OCI-LY1 (cell line): Measurements from ENCODE around the gene ZNF862.

Experiments
- H2AFZ ChIP-seq: fragments of 200-600 bp; sonication (generic), shearing (Covaris generic); 2 replicates; pipeline ENCODE4 v1.6.0; 2014; ENCODE audit warnings: antibody characterized with exemption, mild to moderate bottlenecking, low read length
- H3F3A ChIP-seq: fragments of 200-600 bp; sonication (generic), shearing (Covaris generic); 2 replicates; pipeline ENCODE4 v1.6.0; 2014; ENCODE audit warnings: mild to moderate bottlenecking, antibody characterized with exemption, low read length, moderate library complexity; ENCODE audit not compliant: insufficient read depth
- H3K27ac ChIP-seq: fragments of 200-600 bp; sonication (generic); 2 replicates; pipeline ENCODE4 v1.5.1; 2014; ENCODE audit warnings: low read length, mixed run types, mild to moderate bottlenecking, low read depth; ENCODE audit not compliant: poor library complexity, severe bottlenecking
- H3K27me3 ChIP-seq: fragments of 200-600 bp; sonication (generic); 2 replicates; pipeline ENCODE4 v1.6.0; 2014; ENCODE audit warnings: antibody characterized with exemption, mild to moderate bottlenecking, low read length, moderate library complexity; ENCODE audit not compliant: insufficient read depth
- H3K36me3 ChIP-seq: fragments of 200-600 bp; sonication (generic); 2 replicates; pipeline ENCODE4 v1.6.1; 2014; ENCODE audit warnings: mild to moderate bottlenecking, antibody characterized with exemption, low read length, moderate library complexity, mixed read lengths; ENCODE audit not compliant: insufficient read depth
- H3K4me1 ChIP-seq: fragments of 200-600 bp; sonication (generic); 2 replicates; pipeline ENCODE4 v1.5.1; 2014; ENCODE audit warnings: mild to moderate bottlenecking, low read length, moderate library complexity; ENCODE audit not compliant: insufficient read depth, severe bottlenecking
- H3K4me2 ChIP-seq: fragments of 200-600 bp; sonication (generic), shearing (Covaris generic); 2 replicates; pipeline ENCODE4 v1.6.1; 2014; ENCODE audit warnings: low read length
- H3K4me3 ChIP-seq: fragments of 200-600 bp; sonication (generic); 2 replicates; pipeline ENCODE4 v1.5.1; 2014; ENCODE audit warnings: low read length, low read depth, mild to moderate bottlenecking, mixed read lengths; ENCODE audit not compliant: poor library complexity, severe bottlenecking
- H3K79me2 ChIP-seq: fragments of 200-600 bp; shearing (Covaris generic); 2 replicates; pipeline ENCODE4 v1.6.1; 2016; ENCODE audit warnings: mixed run types, low read length, mixed read lengths; ENCODE audit not compliant: insufficient read depth
- H3K9ac ChIP-seq: fragments of 200-600 bp; sonication (generic), shearing (Covaris generic); 2 replicates; pipeline ENCODE4 v1.6.1; 2014; ENCODE audit warnings: mild to moderate bottlenecking, low read length, mixed read lengths
- H3K9me2 ChIP-seq: fragments of 200-600 bp; sonication (generic), shearing (Covaris generic); 2 replicates; pipeline ENCODE4 v1.6.1; 2014; ENCODE audit warnings: low read depth, mild to moderate bottlenecking, low read length, mixed read lengths
- H3K9me3 ChIP-seq: fragments of 200-600 bp; shearing (Covaris generic); 2 replicates; pipeline ENCODE4 v1.6.1; 2014; ENCODE audit warnings: low read length, mixed read lengths
- H4K20me1 ChIP-seq: fragments of 200-600 bp; sonication (generic), shearing (Covaris generic); 2 replicates; pipeline ENCODE4 v1.6.0; 2016; ENCODE audit warnings: mild to moderate bottlenecking, low read length; ENCODE audit not compliant: insufficient read depth
- EZH2 ChIP-seq: fragments of 200-600 bp; sonication (generic), shearing (Covaris generic); IDR thresholded peaks from 2 replicates; pipeline ENCODE4 v1.8.0; 2017; ENCODE audit warnings: borderline replicate concordance, mixed run types, mild to moderate bottlenecking, antibody characterized with exemption, low read length, moderate library complexity, mixed read lengths
- TF ChIP-seq, protein P1 (sequence below): fragments of 200-600 bp; sonication (generic), shearing (Covaris generic); IDR thresholded peaks from 2 replicates; pipeline ENCODE4 v1.5.1; 2017; ENCODE audit warnings: mild to moderate bottlenecking, antibody characterized with exemption, low read length, moderate library complexity, mixed read lengths

The ZNF862 gene

DNA sequence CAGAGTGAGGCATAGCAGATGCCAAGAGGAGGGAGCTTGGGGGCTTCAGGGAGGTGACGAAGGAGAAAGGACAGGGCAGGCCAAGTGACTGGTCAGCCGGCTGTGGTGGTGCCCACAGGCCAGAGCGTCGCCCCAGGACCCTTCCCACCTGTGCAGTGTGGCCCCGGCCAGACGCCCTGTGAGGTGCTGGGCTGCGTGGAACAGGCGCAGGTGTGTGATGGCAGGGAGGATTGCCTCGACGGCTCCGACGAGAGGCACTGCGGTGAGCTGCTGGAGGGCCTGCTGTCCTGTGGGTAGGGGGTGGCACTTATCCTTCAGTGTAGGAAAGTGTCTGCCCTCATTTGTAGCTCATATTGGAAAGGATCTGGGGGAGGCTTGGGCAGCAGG lies 38.0 kb upstream of the ZNF862 start:
- Histone ChIP-seq H3K9ac (no peak overlapping the region), H3K9me2 (no peaks in the 10 kb centered on the region), H3K4me1 (no peaks in the 10 kb centered on the region), H3K79me2 (no peaks in the 10 kb centered on the region), H3K36me3 (no peaks in the 10 kb centered on the region), H3K9me3 (no peaks in the 10 kb centered on the region), H3K4me3 (no peak overlapping the region), H3K27ac (no peak overlapping the region), H4K20me1 (no peaks in the 10 kb centered on the region), H2AFZ (no peak overlapping the region), H3K27me3 (no peaks in the 10 kb centered on the region), H3F3A (no peaks in the 10 kb centered on the region), H3K4me2 (no peak overlapping the region)
- TF ChIP-seq, protein P1, sequence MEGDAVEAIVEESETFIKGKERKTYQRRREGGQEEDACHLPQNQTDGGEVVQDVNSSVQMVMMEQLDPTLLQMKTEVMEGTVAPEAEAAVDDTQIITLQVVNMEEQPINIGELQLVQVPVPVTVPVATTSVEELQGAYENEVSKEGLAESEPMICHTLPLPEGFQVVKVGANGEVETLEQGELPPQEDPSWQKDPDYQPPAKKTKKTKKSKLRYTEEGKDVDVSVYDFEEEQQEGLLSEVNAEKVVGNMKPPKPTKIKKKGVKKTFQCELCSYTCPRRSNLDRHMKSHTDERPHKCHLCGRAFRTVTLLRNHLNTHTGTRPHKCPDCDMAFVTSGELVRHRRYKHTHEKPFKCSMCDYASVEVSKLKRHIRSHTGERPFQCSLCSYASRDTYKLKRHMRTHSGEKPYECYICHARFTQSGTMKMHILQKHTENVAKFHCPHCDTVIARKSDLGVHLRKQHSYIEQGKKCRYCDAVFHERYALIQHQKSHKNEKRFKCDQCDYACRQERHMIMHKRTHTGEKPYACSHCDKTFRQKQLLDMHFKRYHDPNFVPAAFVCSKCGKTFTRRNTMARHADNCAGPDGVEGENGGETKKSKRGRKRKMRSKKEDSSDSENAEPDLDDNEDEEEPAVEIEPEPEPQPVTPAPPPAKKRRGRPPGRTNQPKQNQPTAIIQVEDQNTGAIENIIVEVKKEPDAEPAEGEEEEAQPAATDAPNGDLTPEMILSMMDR: no peak; the same call in 1 of the 2 replicates
- no peak for TF ChIP-seq EZH2

DNA sequence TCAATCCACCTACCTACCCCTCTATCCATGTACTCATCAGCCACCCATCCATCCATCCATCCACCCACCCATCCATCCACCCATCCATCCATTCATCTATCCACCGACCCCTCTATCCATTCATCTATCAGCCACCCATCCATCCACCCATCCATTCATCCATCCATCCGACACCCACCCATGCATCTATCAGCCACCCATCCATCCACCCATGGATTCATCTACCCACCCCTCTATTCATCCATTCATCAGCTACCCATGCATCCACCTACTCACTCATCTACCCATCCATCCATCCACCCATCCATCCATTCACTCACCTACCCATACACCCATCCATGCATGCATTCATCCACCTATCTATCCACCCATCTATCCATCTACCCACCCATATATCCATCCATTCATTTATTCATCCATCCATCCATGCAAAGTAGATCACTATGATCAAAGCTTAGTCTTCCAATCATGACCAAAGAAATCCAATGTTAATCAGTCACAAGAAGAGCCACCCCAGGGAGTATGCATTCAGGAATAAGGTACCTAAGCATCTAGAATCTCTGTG lies 37.1 kb upstream of the ZNF862 start:
- H3K9me3 ChIP-seq: no peaks in the 10 kb centered on the region
- H3K27ac ChIP-seq: no peak overlapping the region
- no peaks in the 10 kb centered on the region for H3F3A ChIP-seq
- no peaks in the 10 kb centered on the region for H3K36me3 ChIP-seq
- H3K9me2 ChIP-seq: no peaks in the 10 kb centered on the region
- no peaks in the 10 kb centered on the region for H4K20me1 ChIP-seq
- no peaks in the 10 kb centered on the region for H3K4me1 ChIP-seq
- H3K79me2 ChIP-seq: no peaks in the 10 kb centered on the region
- H3K27me3 ChIP-seq: no peaks in the 10 kb centered on the region
- H3K4me2 ChIP-seq: no peak overlapping the region
- TF ChIP-seq, protein P1: no peak
- TF ChIP-seq EZH2: no peak
- H3K9ac ChIP-seq: no peak overlapping the region
- H2AFZ ChIP-seq: no peak overlapping the region
- no peak overlapping the region for H3K4me3 ChIP-seq

GRCh38 chr7:149801816-149802215 lies 36.4 kb upstream of the ZNF862 start:
- H3K4me2 ChIP-seq: no peak overlapping the region
- H3K4me3 ChIP-seq: no peak overlapping the region
- no peak overlapping the region for H3K9ac ChIP-seq
- TF ChIP-seq, protein P1: no peak
- TF ChIP-seq EZH2: no peak
- no peaks in the 10 kb centered on the region for H3K4me1 ChIP-seq
- no peak overlapping the region for H3K27ac ChIP-seq
- H2AFZ ChIP-seq: no peak overlapping the region
- H3K9me2 ChIP-seq: no peaks in the 10 kb centered on the region
- H3K36me3 ChIP-seq: no peaks in the 10 kb centered on the region
- no peaks in the 10 kb centered on the region for H3K79me2 ChIP-seq
- H3K27me3 ChIP-seq: no peaks in the 10 kb centered on the region
- H3F3A ChIP-seq: no peaks in the 10 kb centered on the region
- H3K9me3 ChIP-seq: no peaks in the 10 kb centered on the region
- H4K20me1 ChIP-seq: no peaks in the 10 kb centered on the region
